Endothelial cell of hepatic sinusoid (primary cell): ENCODE data around the gene TSNAXIP1.

Source experiments
- in situ Hi-C: cut with HindIII; loops from 2 replicates; pipeline ENCODE4 v1.10.0; 2017; ENCODE audit warnings: low sequenced_read_pairs

Gene TSNAXIP1

DNA sequence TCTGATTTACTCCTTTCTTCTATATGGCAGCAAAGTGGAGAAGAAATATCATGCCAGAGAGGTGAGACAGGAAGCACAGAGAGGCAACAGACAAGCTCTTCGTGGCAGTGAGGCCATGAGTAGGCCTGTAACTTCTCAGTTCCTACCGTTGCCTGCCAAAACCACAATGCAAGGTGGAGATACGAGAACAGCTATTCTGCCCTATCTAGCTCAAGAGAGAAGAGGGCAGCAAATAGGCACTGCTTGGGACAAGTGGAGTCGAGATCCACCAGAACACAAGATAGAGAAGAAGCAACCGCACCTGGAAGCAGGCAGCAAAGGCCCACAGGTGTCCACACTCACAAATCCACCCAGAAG, 25.1 kb upstream of the TSNAXIP1 start:
- in situ Hi-C loops, result no loop called here

DNA sequence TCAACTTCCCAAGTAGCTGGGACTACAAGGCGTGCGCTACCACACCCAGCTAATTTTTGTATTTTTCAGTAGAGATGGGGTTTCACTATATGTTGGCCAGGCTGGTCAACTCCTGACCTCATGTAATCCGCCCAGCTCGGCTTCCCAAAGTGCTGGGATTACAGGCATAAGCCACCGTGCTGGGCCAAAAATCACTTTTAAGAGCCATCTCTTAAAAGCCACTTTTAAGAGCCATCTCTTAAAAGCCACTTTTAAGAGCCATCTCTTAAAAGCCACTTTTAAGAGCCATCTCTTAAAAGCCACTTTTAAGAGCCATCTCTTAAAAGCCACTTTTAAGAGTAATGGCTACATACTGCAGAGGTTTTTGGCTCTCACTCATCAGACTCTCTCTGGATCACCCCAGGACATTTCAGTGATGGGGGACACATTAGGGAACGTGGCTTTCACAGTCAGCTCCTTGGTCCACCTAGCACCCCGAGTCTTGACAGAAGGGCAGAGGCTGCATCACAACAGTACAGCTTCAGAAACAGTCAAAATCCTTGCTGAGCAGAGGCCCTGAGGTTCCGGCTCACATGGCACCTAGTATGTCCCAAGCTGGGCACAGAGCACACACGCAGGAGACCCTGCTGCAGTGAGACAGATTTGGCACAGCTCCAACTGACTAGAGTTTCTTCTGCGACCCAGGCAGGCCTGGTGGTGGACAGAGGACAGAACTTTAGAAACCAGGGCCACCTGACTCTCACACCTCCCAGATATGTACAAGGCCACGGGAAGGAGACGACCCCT, 23.9 kb upstream of the TSNAXIP1 start:
- in situ Hi-C loops, result no loop called here

DNA sequence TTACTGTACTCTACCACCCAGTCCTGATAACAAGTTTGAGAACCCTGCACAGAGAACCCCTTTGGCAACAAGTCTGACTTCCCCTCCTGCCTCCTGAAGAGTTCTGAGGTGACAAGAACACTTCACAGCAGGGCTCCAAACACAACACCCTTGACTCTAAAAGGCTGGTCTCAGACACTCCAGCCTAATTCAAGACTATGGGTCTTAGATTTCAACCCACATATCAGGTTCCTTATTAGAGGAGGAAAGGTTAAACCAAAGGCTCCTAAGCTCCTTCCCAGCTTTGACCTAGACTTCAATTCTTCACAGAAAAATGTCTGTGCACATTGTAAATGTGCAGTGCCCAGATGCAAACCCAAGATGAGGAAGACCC, 23.4 kb upstream of the TSNAXIP1 start:
- in situ Hi-C loops, result no loop called here

DNA sequence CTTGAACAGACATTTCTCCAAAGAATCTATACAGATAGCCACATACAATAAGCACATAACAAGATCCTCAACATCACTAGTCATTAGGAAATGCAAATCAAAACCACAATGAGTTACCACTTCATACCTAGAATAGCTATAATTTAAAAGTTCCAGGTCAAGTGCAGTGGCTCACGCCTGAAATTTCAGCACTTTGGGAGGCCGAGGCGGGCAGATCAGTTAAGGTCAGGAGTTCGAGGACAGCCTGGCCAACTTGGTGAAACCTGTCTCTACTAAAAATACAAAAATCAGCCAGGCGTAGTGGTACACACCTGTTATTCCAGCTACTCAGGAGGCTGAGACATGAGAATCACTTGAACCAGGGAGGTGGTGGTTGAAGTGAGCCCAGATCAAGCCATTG, 20.2 kb upstream of the TSNAXIP1 start:
- in situ Hi-C loops, result no loop called here

DNA sequence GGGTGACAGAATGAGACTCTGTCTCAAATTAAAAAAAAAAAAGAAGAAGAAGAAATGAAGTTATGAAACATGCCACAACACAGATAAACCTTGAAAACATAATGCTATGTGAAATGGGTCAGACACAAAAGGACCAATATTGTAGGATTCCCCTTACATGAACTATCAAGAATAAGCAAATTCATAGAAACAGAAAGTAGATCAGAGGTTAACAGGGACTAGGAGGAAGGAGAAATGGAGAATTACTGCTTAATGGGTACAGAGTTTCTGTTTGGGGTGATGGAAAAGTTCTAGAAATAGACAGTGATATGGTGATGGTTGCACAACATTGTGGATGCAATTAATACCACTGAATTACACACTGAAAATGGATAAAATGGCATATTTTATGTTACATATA, 16.6 kb upstream of the TSNAXIP1 start:
- in situ Hi-C loops, result no loop called here

DNA sequence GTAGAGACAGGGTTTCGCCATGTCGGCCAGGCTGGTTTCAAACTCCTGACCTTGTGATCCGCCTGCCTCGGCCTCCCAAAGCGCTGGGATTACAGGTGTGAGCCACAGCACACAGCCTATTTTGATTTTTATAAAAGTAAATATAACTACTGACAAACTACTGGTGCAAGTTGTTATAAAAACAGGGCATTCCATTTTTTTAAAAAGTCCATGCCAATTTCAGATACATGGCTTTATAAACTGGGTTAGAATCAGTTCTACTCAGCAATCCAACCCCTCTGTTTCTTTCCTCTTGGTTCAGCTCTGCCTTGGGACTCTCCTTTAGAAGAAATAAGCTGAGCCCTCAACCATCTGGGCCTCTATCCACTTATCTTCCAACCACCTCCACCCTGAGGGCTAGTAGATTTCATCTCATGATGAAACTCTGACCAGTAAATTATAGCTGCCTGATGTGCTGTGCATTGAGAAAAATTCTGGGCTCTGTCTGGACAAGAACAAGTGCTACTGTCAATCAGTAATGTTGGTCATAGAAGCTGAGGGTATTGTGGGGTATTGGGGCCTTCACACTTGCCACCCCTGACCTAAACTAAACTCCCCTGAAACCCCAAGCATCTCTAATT, 10.5 kb upstream of the TSNAXIP1 start:
- in situ Hi-C loops, result no loop called here

DNA sequence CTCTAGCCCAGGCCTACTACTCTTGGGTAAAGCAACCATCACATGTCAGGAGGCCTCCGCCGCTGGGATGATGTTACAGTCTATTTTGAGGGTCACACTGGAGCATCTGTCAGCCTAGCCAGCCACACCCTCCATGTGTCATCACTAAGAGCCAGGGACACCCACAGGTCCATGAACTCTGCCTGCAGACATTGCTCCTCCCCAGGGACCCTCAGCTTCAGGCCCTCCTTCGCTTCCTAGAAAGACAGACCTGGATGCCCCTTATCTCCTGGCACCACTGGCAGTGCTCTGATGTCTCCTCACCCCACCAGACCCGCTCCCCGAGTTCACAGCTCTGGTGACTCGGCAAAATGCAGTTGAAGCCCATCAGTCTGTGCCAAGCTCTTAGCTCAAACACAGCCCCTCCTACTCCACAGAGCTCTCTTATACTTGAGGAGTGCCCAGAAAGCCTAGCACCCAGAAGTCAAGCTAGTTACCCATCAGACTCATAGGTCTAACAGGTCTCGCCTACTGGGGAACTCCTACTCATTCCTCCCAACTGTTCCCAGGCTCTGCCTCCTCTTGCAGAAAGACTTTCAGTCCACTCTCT, 6.3 kb upstream of the TSNAXIP1 start:
- in situ Hi-C loops, result no loop called here

DNA sequence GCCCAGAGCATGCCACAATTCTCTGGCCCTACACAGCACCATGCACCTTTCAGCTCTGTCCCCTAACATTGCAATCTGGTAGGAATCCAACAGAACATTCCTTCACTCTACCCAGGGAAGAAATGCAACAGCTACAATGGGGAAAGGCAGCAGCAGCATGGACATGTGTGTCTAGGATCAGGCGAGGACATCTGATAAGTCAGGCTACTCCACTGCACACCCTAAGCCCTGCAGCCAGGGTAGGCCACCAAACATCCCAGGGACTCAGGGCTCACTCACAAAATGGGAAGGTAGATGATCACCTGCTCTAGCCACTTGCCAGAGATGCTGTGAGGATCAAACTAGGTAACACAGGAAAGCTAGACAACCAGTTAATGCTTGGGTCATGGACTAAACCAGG, 5.4 kb upstream of the TSNAXIP1 start:
- in situ Hi-C loops, result no loop called here

DNA sequence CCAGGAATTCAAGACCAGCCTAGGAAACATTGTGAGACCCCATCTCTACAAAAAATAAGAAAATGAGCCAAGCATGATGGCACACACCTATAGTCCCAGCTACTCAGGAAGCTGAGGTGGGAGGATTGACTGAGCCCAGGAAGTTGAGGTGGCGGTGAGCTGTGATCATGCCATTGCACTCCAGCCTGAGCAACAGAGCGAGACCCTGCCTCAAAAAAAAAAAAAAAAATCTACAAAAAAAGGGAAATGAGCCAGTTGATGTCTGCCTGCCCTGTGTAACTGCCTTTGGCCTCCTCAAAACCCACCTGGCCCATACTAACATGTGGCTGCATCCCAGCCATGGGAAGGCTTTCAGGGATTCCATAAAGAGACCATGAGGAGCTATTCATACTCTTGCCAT, 4.8 kb upstream of the TSNAXIP1 start:
- in situ Hi-C loops, result no loop called here

DNA sequence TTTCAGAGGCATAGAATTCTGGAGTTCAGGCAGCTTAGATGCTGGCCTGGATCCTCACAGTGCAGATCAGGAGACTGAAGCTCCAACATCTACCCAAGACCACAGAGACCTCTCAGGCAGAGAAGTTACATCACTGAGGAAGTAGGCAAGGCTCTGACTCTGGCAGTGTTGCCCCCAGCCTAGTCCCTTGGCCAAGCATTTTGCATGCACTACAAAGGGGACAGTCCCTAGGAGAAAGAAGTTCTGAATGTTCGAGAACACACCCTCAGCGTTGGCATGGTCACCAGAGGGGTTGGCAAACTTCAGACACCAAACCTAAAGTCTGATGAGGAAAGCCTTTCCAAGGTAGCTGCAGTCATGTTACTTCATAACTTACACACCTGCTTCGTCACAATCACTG, 2.8 kb upstream of the TSNAXIP1 start:
- in situ Hi-C loops, result no loop called here

DNA sequence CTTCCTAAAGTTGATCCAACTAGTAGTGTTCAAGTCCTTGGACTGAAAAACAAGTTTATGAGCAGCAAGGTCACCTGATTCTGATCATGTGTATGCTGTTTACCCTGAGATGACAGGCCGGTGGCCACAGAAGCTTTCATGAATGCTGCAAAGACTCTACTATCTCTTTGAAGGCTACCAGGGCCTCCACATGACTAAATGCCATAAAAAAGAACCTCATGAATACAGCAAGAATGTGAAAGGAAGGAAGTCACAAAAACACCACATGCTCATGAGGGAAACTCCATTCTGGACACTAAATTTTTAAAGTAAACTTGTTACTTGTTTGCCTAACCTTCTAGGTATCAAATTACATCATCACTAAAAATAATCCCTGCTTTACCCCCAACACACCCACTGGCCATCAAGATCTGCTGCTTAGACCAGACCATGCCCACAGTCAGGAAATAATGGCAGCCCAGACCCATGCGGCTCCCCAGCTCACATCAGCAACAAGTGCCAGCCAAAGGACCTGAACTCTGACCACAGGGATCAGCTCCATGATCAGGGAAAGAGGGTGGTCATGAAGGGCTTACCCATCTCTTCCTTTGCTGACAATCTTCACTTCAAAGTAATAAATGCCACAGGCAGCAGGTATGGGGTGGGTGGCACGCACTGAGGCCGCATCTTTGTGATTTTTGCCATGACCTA, 1.7 kb upstream of the TSNAXIP1 start:
- in situ Hi-C loops, result no loop called here

DNA sequence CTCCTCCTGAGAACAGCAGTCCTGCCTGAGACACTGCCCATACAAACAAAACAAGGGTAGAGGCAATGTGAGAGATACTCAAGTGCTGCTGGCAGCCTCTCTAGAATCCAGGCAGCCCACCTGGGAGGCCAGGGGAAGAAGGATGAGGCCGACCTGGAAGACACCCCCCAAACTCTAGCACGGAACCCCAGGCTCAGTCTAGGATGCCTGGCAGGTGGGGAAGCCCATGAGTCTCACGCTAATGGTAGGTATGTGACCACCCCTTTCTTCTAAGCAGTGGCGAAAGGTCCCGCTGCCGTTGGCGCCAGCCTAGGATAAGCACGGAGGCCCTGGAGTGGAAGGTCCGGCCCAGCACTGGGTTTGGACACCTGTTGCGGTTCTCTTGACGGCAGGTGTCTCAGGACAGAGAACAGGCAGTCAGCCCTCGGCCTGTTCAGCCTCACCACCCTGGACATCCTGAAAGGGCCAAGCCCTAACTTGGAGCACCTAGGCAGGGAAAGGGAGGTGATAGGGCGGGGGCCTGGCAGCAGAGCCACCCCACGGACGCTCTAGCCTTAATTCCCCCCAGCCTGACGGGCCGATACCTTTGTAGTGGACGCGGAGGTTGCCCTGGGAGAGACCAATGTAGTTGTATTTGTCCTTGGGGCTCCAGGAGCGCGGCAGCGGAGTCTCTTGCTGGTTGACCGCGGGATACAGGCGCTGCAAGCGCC, 816 bp upstream of the TSNAXIP1 start:
- in situ Hi-C loops, result no loop called here

DNA sequence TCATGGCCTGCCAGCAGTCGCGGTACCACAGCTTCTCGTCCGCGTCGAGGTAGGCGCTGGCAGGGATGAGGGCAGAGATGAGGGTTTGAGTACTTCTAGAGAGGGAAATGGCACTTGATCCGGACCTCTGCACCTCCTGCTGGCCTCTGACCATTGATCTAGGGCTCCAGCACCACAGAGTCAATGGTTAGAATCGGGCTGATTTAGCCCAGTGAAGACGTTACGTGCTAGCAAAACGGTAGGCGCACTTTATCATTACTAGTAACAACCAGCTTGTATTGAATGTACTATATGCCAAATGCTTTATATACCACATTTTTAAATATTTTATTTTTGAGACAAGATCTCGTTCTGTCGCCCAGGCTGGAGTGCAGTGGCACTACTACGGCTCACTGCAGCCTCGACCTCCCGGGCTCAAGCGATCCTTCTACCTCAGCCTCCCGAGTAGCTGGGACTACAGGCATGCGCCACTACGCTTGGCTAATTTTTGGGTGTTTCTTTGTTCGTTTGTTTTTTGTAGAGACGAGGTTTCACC, 526 bp downstream of the TSNAXIP1 start:
- in situ Hi-C loops, result no loop called here

DNA sequence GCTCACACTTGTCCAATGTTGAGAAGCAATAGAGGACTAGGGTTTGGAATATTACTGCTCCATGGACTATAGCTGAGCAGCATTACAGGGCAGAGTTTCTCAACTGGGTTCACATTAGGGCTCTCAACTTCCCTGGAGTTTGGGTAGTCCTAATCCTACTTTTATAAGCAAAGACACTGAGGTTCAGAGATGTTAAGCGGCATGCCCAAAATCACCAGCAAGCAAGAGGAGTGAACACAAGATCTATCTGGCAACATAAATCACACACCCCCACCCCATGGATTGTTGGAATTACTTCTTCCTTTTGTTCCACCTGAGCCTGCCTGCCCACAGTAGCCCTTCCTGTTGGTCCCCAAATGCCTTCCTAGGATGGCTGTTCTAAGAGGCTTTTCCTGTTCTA, 5.2 kb downstream of the TSNAXIP1 start:
- in situ Hi-C loops, result no loop called here

DNA sequence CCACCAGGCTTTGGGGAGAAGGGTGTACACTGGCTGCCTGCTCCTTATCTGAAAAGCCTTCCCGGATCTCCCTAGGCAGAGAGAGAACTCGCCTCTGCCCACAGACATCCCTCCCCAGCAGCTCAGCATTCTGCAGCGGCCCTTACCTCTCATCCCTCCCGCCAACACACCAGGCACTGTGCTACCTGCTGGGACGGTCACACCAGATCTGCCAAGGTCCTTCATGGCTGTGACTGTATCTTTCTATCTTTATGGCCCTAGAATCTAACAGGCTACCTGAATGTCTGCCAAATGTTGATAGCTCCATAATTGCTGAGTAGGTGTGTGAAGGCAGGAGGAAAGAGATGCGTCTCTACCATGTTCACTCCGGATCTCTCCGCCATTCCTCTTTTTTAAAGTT, 7.9 kb downstream of the TSNAXIP1 start:
- in situ Hi-C loops, result no loop called here

DNA sequence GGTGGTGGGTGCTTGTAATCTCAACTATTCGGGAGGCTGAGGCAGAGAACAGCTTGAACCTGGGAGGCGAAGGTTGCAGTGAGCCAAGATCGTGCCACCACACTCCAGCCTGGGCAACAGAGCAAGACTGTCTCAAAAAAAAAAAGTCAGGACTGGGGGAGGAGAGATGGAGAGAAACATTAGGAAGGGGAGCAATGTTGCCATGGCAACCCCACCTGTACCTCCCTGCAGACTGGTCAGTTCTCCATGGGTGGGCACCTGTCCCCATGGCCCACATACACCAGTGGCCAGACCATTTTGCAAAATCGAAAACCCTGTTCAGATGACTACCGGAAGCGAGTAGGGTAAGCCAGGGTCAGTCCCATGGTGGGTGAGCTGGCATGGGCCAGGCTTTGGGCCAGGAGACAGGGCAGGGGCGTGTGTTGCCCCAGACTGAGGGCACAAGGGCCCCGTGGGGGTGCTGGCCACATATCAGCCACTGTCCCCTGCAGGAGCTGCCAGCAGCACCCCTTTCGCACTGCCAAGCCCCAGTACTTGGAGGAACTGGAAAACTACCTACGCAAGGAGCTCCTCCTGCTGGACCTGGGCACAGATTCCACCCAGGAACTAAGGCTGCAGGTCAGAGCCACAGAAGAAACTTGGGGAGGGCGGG, 14.0 kb downstream of the TSNAXIP1 start:
- in situ Hi-C loops, result loop anchor here (5.0 kb wide), 4 partner anchors 42 to 103 kb away; partner anchors contain the start of gene GFOD2

DNA sequence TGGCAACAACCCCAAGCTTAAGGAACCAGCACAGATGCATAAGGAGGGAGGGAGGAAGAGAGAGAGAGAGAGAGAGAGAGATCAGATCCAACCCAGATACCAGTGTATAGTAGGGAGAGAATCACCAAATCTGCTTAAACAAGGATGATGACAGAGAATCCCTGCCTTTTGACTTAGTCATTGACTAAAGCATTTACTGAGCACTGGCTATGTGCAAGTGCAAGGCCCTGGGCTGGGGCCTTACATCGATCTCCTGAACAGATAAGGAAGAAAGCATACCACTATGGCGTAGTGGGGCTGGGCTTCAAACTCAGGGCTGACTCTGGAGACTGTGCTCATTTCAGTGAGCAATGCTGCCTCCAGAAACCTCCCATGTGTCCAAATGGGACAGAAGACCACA, 15.8 kb downstream of the TSNAXIP1 start:
- in situ Hi-C loops, result loop anchor here (5.0 kb wide), 4 partner anchors 40 to 105 kb away; partner anchors contain the start of gene GFOD2

DNA sequence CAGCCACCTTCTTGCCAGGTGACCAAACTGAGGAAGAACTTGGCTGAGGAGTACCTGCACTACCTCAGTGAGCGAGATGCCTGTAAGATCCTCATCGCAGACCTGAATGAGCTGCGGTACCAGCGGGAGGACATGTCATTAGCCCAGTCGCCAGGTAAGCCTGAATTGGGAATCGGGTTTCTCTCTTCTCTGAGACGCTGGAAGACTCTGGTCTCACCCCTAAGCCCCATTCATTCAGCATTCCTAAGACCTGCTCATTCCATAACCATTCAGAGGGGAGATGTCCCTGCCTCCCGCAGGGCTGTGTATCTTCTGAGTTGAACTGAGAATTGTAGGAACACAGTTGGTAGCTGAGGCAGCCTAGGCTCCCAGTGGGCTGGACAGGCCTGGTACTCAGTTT, 18.4 kb downstream of the TSNAXIP1 start:
- in situ Hi-C loops, result no loop called here

DNA sequence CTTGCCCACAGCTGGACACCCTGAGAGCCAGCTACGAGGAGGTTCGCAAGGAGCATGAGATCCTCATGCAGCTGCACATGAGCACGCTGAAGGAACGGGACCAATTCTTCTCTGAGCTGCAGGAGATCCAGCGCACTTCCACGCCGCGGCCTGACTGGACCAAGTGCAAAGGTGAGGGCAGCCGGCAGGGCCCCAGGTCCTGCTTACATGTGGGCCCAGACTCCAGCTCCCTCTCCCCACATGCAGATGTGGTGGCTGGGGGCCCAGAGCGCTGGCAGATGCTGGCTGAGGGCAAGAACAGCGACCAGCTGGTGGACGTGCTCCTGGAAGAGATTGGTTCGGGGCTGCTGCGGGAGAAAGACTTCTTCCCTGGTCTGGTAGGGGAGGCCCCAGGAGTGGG, 19.2 kb downstream of the TSNAXIP1 start:
- in situ Hi-C loops, result no loop called here

DNA sequence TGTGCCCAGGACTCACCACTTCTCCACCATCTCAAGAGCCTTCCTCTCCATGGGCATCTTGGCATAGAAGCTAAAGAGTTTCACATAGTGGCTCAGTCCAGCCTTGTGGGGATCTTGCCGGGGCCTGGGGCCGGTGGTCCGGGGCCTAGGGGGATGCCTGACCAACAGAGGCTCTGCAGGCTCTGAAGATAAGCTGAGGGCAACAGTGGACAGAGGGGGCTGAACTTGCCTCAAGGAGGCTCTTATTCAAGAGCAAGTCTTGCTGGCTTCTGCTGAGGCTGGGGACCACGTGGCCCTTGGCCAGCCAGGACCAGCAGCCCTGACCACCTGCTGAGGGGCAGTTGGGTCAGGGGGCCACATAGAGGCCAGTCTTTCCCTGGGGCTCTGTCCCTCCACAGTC, 22.0 kb downstream of the TSNAXIP1 start:
- in situ Hi-C loops, result no loop called here
